Neuronal stem cell (in vitro differentiated cells): ENCODE results near the gene EFCAB14.
"Not testable (repeated sequence)": the region's sequence is repeated elsewhere in the genome, so short reads cannot be mapped to it uniquely, and the experiment has no call there.

Experiments used
- DNase-seq: peaks from one replicate; pipeline ENCODE4 v3.0.0-alpha.2; 2013; ENCODE audit warnings: low spot score
- H2AFZ ChIP-seq: one replicate; pipeline ENCODE4 v1.6.1; 2013; ENCODE audit warnings: mild to moderate bottlenecking, low read length, inconsistent platforms
- H2AK5ac ChIP-seq: 2 replicates; pipeline ENCODE4 v1.6.1; 2013; ENCODE audit warnings: low read depth, mild to moderate bottlenecking, inconsistent platforms, low read length, moderate library complexity, mixed read lengths
- H2BK120ac ChIP-seq: 2 replicates; pipeline ENCODE4 v1.6.1; 2013; ENCODE audit warnings: low read depth, mild to moderate bottlenecking, inconsistent platforms, low read length, moderate library complexity, mixed read lengths
- H2BK12ac ChIP-seq: one replicate; pipeline ENCODE4 v1.6.1; 2013; ENCODE audit warnings: low read length, inconsistent platforms
- H2BK15ac ChIP-seq: 2 replicates; pipeline ENCODE4 v1.6.1; 2013; ENCODE audit warnings: mild to moderate bottlenecking, low read length, inconsistent platforms, mixed read lengths
- H2BK5ac ChIP-seq: one replicate; pipeline ENCODE4 v1.6.1; 2013; ENCODE audit warnings: inconsistent platforms, mild to moderate bottlenecking, low read length, moderate library complexity
- H3K14ac ChIP-seq: one replicate; pipeline ENCODE4 v1.6.1; 2013; ENCODE audit warnings: low read length, inconsistent platforms
- H3K18ac ChIP-seq: 2 replicates; pipeline ENCODE4 v1.6.1; 2013; ENCODE audit warnings: low read length, inconsistent platforms
- H3K23ac ChIP-seq: 2 replicates; pipeline ENCODE4 v1.6.1; 2013; ENCODE audit warnings: low read depth, mild to moderate bottlenecking, mixed read lengths, low read length, inconsistent platforms; ENCODE audit not compliant: poor library complexity
- H3K27ac ChIP-seq: replicated peaks from 3 replicates; pipeline ENCODE4 v1.5.1; 2013; ENCODE audit warnings: low read length, inconsistent platforms
- H3K27me3 ChIP-seq, 3 experiments: 2 replicates each; pipeline ENCODE4 v1.6.1; 2013; ENCODE audit warnings: low read length in 3 of 3, mild to moderate bottlenecking in 2 of 3, inconsistent platforms in 1 of 3, low read depth in 1 of 3, mixed read lengths in 1 of 3, moderate library complexity in 1 of 3; ENCODE audit not compliant: control insufficient read depth in 3 of 3, insufficient read depth in 3 of 3
- H3K36me3 ChIP-seq, 2 donors: replicated peaks in 1 of 2; 2 replicates each; pipeline ENCODE4 v1.6.1; 2013; ENCODE audit warnings: low read length in 2 of 2; ENCODE audit not compliant: control insufficient read depth in 2 of 2, insufficient read depth in 2 of 2
- H3K4ac ChIP-seq: 2 replicates; pipeline ENCODE4 v1.6.1; 2013; ENCODE audit warnings: inconsistent platforms, mild to moderate bottlenecking, low read length, moderate library complexity
- H3K4me1 ChIP-seq, 2 donors: 1 replicate in 1 of 2; 2 replicates in 1 of 2; pipeline ENCODE4 v1.6.1; 2013; ENCODE audit warnings: low read length in 2 of 2, low read depth in 1 of 2; ENCODE audit not compliant: control insufficient read depth in 2 of 2, insufficient read depth in 1 of 2
- H3K4me2 ChIP-seq: one replicate; pipeline ENCODE4 v1.6.1; 2013; ENCODE audit warnings: mild to moderate bottlenecking, low read length, inconsistent platforms; ENCODE audit not compliant: insufficient read depth, poor library complexity, severe bottlenecking
- H3K4me3 ChIP-seq, 2 donors: 2 replicates each; pipeline ENCODE4 v1.5.1; 2013; ENCODE audit warnings: low read length in 2 of 2, mild to moderate bottlenecking in 2 of 2, inconsistent platforms in 1 of 2, moderate library complexity in 1 of 2
- H3K79me1 ChIP-seq: one replicate; pipeline ENCODE4 v1.6.1; 2013; ENCODE audit warnings: low read depth, mild to moderate bottlenecking, inconsistent platforms, low read length, moderate library complexity
- H3K9ac ChIP-seq: one replicate; pipeline ENCODE4 v1.6.1; 2013; ENCODE audit warnings: mild to moderate bottlenecking, low read depth, low read length, inconsistent platforms; ENCODE audit not compliant: poor library complexity
- H3K9me3 ChIP-seq, 2 donors: replicated peaks in 1 of 2; 2 replicates each; pipeline versions ENCODE3 to v1.6.1; 2013; ENCODE audit warnings: low read length in 2 of 2, mild to moderate bottlenecking in 2 of 2, inconsistent platforms in 1 of 2, low read depth in 1 of 2, mixed read lengths in 1 of 2, moderate library complexity in 1 of 2; ENCODE audit not compliant: control insufficient read depth in 2 of 2, insufficient read depth in 1 of 2
- H4K8ac ChIP-seq: one replicate; pipeline ENCODE4 v1.6.1; 2013; ENCODE audit warnings: low read depth, mild to moderate bottlenecking, inconsistent platforms, low read length, moderate library complexity
- H4K91ac ChIP-seq: one replicate; pipeline ENCODE4 v1.6.1; 2013; ENCODE audit warnings: low read length, low read depth, mild to moderate bottlenecking, inconsistent platforms; ENCODE audit not compliant: poor library complexity
- WGBS, 2 donors: extraction: QIAGEN DNeasy Blood & Tissue Kit; methylation state at CpG; one replicate each; pipeline ENCODE4 v1.1.7; 2013; ENCODE audit warnings: missing lambda C conversion rate in 2 of 2, mixed read lengths in 1 of 2; ENCODE audit not compliant: insufficient read length in 2 of 2, insufficient replicate concordance in 1 of 2; ENCODE audit errors: extremely low coverage in 2 of 2; 5-methylcytosine and 5-hydroxymethylcytosine counted together

EFCAB14 gene

DNA sequence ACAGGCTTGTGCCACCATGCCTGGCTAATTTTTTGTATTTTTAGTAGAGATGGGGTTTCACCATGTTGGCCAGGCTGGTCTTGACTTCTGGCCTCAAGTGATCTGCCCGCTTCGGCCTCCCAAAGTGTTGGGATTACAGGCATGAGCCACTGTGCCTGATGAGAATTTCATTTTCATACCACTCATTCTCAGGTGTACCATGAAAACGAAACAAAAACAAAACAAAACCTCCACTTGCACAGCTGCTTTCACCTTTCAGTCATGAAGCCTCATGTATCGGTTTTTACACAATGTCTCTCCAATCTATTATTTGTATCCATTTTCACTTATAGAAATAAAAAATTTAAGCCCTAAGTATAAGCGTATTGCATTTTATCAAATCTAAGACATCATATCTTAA, 58.8 kb downstream of the EFCAB14 start:
- not testable (repeated sequence) for H3K27ac ChIP-seq, H2BK5ac ChIP-seq
- H3K36me3 ChIP-seq = peaks cover 9 to 71% of the 10 kb centered on the region in 2 donors

DNA sequence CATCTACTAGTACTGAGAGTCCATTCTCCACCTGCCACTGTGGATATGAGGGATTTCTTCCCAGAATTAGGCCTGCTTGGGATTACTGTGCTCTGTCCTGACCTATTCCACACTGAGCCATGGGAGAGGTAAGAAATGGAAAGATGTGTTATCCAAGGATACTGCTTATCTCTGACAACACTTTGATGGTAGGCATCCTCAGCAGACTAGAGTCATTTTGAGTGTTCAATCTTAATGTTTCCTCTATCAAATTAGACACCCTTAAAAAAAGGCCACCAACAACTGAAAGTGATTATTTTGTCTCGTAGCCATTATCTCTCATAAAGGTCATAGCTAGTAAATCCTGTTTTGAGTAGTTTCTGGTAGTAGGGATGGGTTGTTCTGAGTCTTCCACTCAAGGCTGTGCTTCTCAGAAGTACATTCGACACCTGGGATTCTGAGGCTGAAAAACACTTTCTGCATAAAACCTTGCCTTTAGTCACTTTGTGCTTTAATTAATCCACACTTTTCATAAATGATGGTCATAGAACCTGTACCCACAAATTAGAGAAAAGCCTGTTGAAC, 59.5 kb downstream of the EFCAB14 start:
- Histone ChIP-seq H2BK15ac (no peak overlapping the region), H3K14ac (no peak overlapping the region), H3K4me3 (no peak overlapping the region), H3K23ac (no peak overlapping the region), H3K27me3 (no peaks in the 10 kb centered on the region), H3K4ac (no peak overlapping the region), H4K8ac (no peak overlapping the region), H3K9ac (no peak overlapping the region), H3K18ac (no peak overlapping the region), H2AK5ac (no peak overlapping the region), H2BK12ac (no peak overlapping the region), H3K4me1 (no peaks in the 10 kb centered on the region), H2AFZ (no peak overlapping the region), H2BK5ac (no peak overlapping the region), H3K27ac (no peak overlapping the region), H3K36me3 (peaks cover 11 to 69% of the 10 kb centered on the region in 2 donors), H3K9me3 (no peaks in the 10 kb centered on the region), H4K91ac (no peak overlapping the region), H2BK120ac (no peak overlapping the region), H3K79me1 (no peaks in the 10 kb centered on the region), H3K4me2 (no peak overlapping the region)
- WGBS, 2 donors = no CpG with 5 or more reads among the region's 2 CpGs
- DNase-seq = no peak

More for the DNA sequence above, 58.8 kb downstream of the EFCAB14 start:
- not testable (repeated sequence) for H2BK12ac ChIP-seq, H3K4me2 ChIP-seq, H3K23ac ChIP-seq, H4K91ac ChIP-seq, H3K9me3 ChIP-seq, H3K79me1 ChIP-seq, H2BK120ac ChIP-seq, H3K4ac ChIP-seq, H3K27me3 ChIP-seq, H3K4me1 ChIP-seq, H3K18ac ChIP-seq, H3K9ac ChIP-seq, H2BK15ac ChIP-seq, DNase-seq, H4K8ac ChIP-seq, H2AFZ ChIP-seq, H3K4me3 ChIP-seq, H2AK5ac ChIP-seq, H3K14ac ChIP-seq
- WGBS, 2 donors = no CpG with 5 or more reads among the region's 5 CpGs

DNA sequence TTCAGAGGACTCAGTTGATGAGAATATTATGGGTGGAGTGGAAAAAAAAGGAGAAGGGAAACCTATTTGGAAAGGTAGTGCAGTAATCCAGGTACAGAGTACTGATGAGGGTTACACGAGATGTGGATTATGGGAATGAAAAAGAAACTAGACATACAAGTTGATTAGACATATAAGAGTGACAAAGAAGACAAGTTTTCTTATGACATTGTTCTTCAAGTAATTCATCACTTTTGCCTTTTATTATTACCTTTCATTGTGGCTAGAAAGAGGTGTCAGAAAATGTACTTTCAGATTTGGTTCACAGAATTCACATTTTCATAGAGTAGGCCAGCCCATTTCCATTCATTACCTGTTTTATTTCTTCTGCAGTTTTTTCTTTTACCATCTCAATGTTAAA, 61.1 kb downstream of the EFCAB14 start:
- Histone ChIP-seq H3K9me3 (no peaks in the 10 kb centered on the region), H2BK5ac (no peak overlapping the region), H4K8ac (no peak overlapping the region), H3K4me1 (no peaks in the 10 kb centered on the region), H3K27ac (no peak overlapping the region), H3K9ac (no peak overlapping the region), H4K91ac (no peak overlapping the region), H2AK5ac (no peak overlapping the region), H3K4ac (no peak overlapping the region), H2BK120ac (no peak overlapping the region), H3K36me3 (peaks cover 8 to 71% of the 10 kb centered on the region in 2 donors), H2BK12ac (no peak overlapping the region), H2BK15ac (no peak overlapping the region), H3K23ac (no peak overlapping the region), H3K18ac (no peak overlapping the region), H3K79me1 (no peaks in the 10 kb centered on the region), H3K4me2 (no peak overlapping the region), H3K4me3 (no peak overlapping the region), H2AFZ (no peak overlapping the region), H3K27me3 (no peaks in the 10 kb centered on the region), H3K14ac (no peak overlapping the region)
- no peak for DNase-seq
- no CpG with 5 or more reads among the region's 1 CpG for WGBS, 2 donors

DNA sequence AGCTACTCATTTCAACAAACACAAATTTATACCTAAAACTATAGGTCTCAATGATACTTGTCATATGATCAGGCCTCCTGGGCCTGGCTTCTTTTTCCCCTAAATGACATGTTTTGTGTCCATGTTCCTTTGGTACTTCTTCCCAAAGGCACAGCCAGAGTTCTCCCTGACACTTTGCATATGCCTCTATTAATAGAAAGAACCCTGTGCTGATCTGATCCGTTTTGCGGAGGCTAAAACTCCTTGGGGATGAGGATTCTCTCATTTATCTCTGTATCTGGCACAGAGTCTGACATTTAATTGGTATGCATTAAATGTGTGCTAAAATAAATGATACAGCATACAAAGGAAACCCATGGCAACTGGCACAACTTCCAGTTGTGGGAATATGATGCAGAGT, 62.3 kb downstream of the EFCAB14 start:
- no peak overlapping the region for H3K9ac ChIP-seq
- no peak overlapping the region for H2BK15ac ChIP-seq
- H3K18ac ChIP-seq = no peak overlapping the region
- H2BK5ac ChIP-seq = no peak overlapping the region
- no peaks in the 10 kb centered on the region for H3K9me3 ChIP-seq
- H3K4me2 ChIP-seq = no peak overlapping the region
- H4K8ac ChIP-seq = no peak overlapping the region
- no peak overlapping the region for H2AFZ ChIP-seq
- H3K79me1 ChIP-seq = no peaks in the 10 kb centered on the region
- no peak overlapping the region for H3K27ac ChIP-seq
- H3K4ac ChIP-seq = no peak overlapping the region
- WGBS, 2 donors = no CpG with 5 or more reads among the region's 2 CpGs
- no peaks in the 10 kb centered on the region for H3K27me3 ChIP-seq
- no peak overlapping the region for H3K4me3 ChIP-seq
- no peak overlapping the region for H3K14ac ChIP-seq
- H3K4me1 ChIP-seq = no peaks in the 10 kb centered on the region
- H2BK120ac ChIP-seq = no peak overlapping the region
- no peak overlapping the region for H2AK5ac ChIP-seq
- no peak overlapping the region for H2BK12ac ChIP-seq
- no peak overlapping the region for H4K91ac ChIP-seq
- H3K23ac ChIP-seq = no peak overlapping the region
- peaks cover 11 to 81% of the 10 kb centered on the region in 2 donors for H3K36me3 ChIP-seq
- no peak for DNase-seq
